ENCODE data around the gene C5.

Gene C5

DNA sequence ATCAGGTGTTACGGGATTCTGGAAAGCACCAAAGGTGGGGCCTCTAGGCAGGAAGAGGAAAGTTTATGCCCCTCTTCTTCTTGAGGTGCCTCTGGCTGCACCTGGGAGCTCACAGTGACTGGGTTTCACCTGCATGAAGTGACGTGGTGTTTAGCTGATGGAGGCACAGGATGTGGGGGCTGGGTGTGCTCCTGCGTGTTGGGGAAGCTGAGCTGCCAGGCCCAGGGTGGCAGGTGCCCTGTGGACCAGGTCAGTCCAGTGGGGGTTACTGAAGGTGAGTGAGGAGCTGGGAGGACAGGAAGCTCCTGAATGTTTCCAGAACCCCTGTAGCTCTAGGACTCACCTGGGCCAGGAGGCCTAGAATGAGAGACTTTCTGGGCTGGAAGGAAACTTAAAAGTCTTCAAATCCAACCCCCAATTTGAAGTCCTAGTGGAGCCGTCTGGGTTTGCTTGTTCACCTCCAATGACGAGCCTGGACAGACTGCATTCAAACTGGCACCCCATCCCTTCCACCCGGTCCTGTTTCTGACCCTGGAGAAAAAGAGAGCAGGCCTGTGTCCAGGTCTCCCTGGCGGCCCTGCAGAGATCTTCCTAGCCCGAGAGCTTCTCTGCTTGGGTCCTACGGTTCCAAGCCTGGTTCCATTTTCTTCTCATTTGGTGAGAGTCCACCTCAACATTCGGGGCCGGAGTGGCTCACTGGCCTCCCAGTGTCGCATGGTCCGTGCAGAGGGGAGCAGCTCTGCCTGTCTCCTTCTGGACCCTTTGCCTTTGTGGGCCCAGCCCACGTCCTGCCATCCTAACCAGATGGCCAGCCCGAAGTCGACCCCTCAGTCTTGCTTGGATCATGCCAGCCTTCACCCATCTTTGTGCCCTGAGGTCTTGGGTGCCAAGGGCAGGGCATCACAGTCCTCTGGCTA, 145.8 kb downstream of the C5 start:
- Histone ChIP-seq H3K27ac (ENCODE audit: low read depth, low read length) (no peak overlapping the region), H3K9ac (ENCODE audit: low read length) (no peak overlapping the region), H3K27me3 (ENCODE audit: control insufficient read depth, insufficient read depth, low read length) (no peaks in the 10 kb centered on the region), H3K36me3 (ENCODE audit: control insufficient read depth, insufficient read depth, low read length) (no peaks in the 10 kb centered on the region), H3K4me1 (ENCODE audit: control insufficient read depth, insufficient read depth, low read length) (no peaks in the 10 kb centered on the region), H3K4me3 (ENCODE audit: low read length) (no peak overlapping the region)

DNA sequence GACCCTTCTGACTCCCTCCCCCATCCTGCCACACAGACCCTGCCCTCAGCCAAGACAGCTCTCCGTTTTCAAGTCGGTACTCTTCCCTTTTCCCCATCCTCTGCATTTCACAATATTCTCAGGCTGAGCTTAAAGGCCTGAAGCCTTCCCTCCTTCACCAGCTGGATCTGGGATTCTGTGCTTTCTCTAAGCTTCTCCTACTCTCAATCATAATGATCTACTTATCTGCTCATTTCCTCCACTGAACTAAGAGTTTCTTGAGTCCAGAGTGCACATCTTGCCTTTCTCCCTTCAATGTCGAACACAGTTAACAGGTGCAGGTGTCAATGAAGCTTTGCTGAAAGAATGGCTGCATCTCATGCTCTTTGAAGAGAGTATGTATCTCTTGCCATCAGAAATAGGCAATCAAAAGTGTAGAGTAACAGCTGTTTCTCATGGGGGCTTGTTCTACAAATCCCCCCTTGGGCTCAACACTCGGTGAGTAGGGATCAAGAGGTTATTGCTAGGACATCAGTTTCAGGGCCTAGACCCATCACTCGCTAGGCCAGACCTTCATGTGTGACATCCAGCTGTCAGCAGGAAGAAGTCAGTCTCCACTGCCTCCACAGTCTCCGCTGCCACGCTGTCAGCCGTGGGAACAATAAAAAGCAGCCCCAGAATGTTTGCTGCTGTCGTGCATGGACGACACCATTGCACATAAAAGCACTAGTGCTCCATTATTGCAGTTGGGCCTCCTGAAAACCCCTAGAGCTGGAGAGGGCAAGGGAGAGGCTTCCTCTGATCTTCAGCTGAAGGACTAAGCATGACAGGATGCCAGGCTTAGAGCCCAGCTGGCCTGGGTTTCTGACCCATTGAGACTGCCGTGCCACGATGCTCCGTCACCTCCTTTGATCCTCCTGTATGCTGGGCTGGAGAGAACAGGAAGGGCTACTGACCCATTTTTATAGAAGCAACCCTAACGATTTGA, 147.2 kb downstream of the C5 start:
- Histone ChIP-seq H3K9ac (ENCODE audit: low read length) (no peak overlapping the region), H3K36me3 (ENCODE audit: control insufficient read depth, insufficient read depth, low read length) (no peaks in the 10 kb centered on the region)

More for the DNA sequence above, 147.2 kb downstream of the C5 start:
- H3K4me1 ChIP-seq (ENCODE audit: control insufficient read depth, insufficient read depth, low read length): no peaks in the 10 kb centered on the region
- H3K4me3 ChIP-seq (ENCODE audit: low read length): no peak overlapping the region
- no peak overlapping the region for H3K27ac ChIP-seq (ENCODE audit: low read depth, low read length)
- H3K27me3 ChIP-seq (ENCODE audit: control insufficient read depth, insufficient read depth, low read length): no peaks in the 10 kb centered on the region
